Adipocyte (in vitro differentiated cells): ENCODE data around the gene TSC22D1.
"Not testable (repeated sequence)": the region's sequence is repeated elsewhere in the genome, so short reads cannot be mapped to it uniquely, and the experiment has no call there.

ENCODE experiments used
- DNase-seq: peaks from one replicate; pipeline ENCODE4 v3.0.0-alpha.2; 2015; ENCODE audit warnings: low read depth
- H3K27me3 ChIP-seq: replicated peaks from 2 replicates; pipeline ENCODE4 v1.7.0; 2013; ENCODE audit warnings: mild to moderate bottlenecking, low read length, moderate library complexity; ENCODE audit not compliant: control insufficient read depth, insufficient read depth
- H3K36me3 ChIP-seq: 2 replicates; pipeline ENCODE4 v1.7.0; 2013; ENCODE audit warnings: low read length, mild to moderate bottlenecking, moderate library complexity; ENCODE audit not compliant: control insufficient read depth, insufficient read depth, severe bottlenecking
- H3K4me1 ChIP-seq: 2 replicates; pipeline ENCODE4 v1.7.0; 2013; ENCODE audit warnings: mild to moderate bottlenecking, low read length, moderate library complexity; ENCODE audit not compliant: control insufficient read depth, insufficient read depth
- H3K4me3 ChIP-seq: 2 replicates; pipeline ENCODE4 v1.7.0; 2013; ENCODE audit warnings: mild to moderate bottlenecking, low read length, moderate library complexity
- H3K9ac ChIP-seq: 2 replicates; pipeline ENCODE4 v1.7.0; 2013; ENCODE audit warnings: mild to moderate bottlenecking, low read length, moderate library complexity
- H3K9me3 ChIP-seq: 2 replicates; pipeline ENCODE4 v1.7.0; 2013; ENCODE audit warnings: mild to moderate bottlenecking, low read length, moderate library complexity; ENCODE audit not compliant: control insufficient read depth

Gene TSC22D1

DNA sequence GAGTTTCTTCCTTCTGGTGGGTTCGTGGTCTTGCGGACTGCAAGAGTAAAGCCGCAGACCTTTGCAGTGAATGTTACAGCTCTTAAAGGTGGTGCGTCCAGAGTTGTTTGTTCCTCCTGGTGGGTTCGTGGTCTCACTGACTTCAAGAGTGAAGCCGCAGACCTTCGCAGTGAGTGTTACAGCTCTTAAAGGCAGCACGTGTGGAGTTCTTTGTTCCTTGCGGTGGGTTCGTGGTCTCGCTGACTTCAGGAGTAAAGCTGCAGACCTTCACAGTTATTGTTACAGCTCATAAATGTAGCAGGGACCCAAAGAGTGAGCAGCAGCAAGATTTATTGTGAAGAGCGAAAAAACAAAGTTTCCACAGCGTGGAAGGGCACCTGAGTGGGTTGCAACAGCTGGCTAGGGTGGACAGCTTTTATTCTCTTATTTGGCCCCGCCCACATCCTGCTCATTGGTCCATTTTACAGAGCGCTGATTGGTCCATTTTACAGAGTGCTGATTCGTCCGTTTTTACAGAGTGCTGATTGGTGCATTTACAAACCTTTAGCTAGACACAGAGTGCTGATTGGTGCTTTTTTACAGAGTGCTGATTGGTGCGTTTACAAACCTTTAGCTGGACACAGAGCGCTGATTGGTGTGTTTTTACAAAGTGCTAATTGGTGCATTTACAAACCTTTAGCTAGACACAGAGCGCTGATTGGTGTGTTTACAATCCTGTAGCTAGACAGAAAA is 17.9 kb upstream of the TSC22D1 start:
- DNase-seq: not testable (repeated sequence)

DNA sequence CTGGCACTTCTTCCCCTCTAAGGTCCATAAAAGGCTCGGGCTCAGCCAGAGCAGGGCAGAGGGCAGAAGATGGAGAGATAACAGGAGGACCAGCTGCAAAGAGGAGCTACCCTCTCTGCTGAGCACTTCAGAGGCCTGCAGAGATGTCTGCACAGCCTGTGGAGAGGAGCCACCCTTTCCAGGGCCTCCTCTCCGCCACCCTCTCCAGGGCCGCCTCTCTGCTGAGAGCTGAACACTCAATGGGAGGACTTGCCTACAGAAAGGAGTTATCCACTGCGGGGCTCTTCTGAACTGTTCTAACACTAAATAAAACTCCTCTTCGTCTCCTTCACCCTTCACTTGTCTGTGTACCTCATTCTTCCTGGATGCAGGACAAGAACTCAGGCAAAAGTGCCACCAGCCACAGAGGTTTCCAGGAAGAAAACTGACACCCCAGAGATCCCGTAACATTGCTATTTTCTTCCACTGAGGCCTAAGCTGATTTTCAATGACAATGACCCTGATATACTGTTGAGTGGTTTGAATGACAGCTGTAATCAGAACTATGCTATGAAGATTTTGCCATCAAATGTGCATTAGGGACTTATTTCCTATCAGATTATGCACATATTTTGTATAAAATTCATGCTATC is 16.2 kb upstream of the TSC22D1 start:
- Histone ChIP-seq H3K9me3 (no peaks in the 10 kb centered on the region), H3K9ac (no peak overlapping the region), H3K36me3 (no peaks in the 10 kb centered on the region), H3K4me1 (no peaks in the 10 kb centered on the region), H3K4me3 (no peak overlapping the region), H3K27me3 (no peaks in the 10 kb centered on the region)
- no peak for DNase-seq

More for the DNA sequence above, 17.9 kb upstream of the TSC22D1 start:
- H3K9ac ChIP-seq, H3K4me3 ChIP-seq, H3K4me1 ChIP-seq, H3K36me3 ChIP-seq, H3K27me3 ChIP-seq, H3K9me3 ChIP-seq: not testable (repeated sequence)

DNA sequence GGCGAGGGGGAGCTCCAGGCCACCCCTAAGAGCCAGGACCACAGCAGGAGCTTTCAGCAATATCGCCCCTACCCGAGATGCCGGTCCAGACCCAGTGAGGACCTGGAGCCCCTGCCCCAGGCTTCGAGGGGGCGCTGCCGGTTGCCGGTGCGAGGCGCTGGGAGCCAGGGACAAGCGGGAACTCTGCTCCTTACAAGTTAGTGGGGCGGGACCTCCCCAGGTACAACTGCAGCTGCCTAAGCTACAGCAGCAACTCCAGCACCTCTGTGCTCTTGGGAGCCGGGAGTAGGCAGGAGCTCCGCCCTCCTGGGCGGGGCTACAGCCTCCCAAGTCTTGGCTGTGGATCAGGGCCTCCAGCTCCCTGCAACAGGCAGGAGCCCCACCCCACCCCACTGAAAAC is 15.2 kb upstream of the TSC22D1 start:
- Histone ChIP-seq H3K27me3 (no peaks in the 10 kb centered on the region), H3K9me3 (no peaks in the 10 kb centered on the region), H3K9ac (no peak overlapping the region), H3K36me3 (no peaks in the 10 kb centered on the region), H3K4me3 (no peak overlapping the region), H3K4me1 (no peaks in the 10 kb centered on the region)
- DNase-seq: no peak

DNA sequence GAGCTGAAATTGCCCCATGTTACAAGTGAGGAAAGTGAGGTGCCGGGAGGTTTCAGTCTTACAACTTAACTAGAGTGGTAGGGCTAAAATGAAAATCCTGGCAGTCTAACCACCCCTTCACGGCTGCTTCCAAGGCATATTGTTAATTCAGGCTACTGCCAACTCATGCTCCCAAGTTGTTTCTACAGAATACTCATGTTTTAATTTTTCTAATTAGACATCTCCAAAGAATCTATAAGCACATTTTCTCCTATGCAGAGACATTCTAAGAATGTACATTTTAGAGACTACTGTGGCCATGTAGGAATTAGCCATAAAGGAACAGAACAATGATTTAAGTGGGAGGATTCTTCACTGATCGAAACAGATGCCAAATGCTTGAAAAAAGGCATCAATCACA is 7.0 kb upstream of the TSC22D1 start:
- H3K4me1 ChIP-seq: peaks cover 9% of the 10 kb centered on the region
- no peaks in the 10 kb centered on the region for H3K9me3 ChIP-seq
- peak; percentile 43 for DNase-seq
- no peaks in the 10 kb centered on the region for H3K27me3 ChIP-seq
- no peak overlapping the region for H3K4me3 ChIP-seq
- no peaks in the 10 kb centered on the region for H3K36me3 ChIP-seq
- no peak overlapping the region for H3K9ac ChIP-seq

DNA sequence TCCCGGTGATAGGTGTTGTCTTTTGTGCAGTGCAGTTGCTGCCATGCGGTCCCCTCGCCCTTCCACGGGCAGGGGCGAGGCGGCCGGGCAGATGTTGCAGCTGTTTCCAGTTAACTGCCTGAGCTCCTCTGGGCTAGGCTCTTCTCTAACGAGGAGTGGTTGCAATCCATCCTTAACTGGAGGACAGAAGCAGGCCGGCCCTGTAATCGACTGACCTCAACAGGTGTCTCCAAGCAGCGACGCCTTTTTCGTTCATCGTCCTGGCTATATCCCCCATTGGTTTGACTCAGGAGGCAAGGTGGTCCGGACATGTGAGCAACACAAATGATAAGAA is 1.9 kb upstream of the TSC22D1 start:
- no peaks in the 10 kb centered on the region for H3K36me3 ChIP-seq
- peak overlapping the region; percentile 94 for H3K4me3 ChIP-seq
- H3K9me3 ChIP-seq: no peaks in the 10 kb centered on the region
- no peaks in the 10 kb centered on the region for H3K27me3 ChIP-seq
- peak overlapping the region; percentile 96 for H3K9ac ChIP-seq
- H3K4me1 ChIP-seq: peaks cover 33% of the 10 kb centered on the region
- DNase-seq: peak; percentile 83

DNA sequence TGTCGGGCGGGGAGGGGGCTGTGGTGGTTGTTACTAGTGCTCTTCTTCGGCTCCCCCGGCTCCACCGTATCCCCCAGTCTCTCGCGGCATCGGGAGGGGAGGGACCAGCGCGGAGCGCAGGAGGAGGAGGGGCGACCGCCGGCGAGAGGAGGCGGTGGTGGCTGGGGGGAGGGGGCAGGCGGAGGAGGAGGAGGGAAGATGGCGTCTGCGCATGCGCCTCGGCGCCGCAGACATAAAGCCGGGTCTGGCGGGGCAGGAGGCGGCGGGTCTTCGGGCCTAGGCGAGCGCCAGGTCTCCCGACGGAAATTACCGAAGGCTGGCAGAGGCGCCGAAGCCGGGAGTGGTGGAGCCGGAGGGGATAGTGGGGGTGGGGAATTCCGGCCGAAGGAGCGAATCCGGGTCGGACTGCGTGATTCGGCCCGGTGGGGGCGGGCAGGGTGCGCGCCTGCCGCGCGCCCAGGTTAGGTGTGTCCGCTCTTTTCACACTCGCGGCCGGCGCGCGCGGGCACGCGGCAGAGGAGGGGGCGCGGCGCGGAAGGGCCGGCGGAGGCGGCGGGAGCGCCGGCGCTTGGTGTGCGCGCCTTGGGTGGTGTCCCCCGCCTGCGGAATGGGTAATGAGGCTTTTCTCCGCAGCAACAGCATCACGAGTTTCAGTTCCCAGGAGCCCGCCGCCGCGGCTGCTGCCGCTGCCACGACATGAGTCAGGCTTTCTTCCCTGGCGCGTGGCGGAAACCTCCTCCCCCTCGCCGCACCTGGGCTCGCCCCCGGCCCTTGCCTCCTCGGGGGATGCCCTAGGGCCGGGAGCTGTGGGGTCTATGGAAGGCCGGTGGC is 1.3 kb upstream of the TSC22D1 start:
- peaks cover 35% of the 10 kb centered on the region for H3K4me1 ChIP-seq
- H3K9me3 ChIP-seq: no peaks in the 10 kb centered on the region
- DNase-seq: peak; percentile 99
- H3K27me3 ChIP-seq: no peaks in the 10 kb centered on the region
- H3K9ac ChIP-seq: peak overlapping the region; percentile 96
- peak overlapping the region; percentile 94 for H3K4me3 ChIP-seq
- H3K36me3 ChIP-seq: no peaks in the 10 kb centered on the region

DNA sequence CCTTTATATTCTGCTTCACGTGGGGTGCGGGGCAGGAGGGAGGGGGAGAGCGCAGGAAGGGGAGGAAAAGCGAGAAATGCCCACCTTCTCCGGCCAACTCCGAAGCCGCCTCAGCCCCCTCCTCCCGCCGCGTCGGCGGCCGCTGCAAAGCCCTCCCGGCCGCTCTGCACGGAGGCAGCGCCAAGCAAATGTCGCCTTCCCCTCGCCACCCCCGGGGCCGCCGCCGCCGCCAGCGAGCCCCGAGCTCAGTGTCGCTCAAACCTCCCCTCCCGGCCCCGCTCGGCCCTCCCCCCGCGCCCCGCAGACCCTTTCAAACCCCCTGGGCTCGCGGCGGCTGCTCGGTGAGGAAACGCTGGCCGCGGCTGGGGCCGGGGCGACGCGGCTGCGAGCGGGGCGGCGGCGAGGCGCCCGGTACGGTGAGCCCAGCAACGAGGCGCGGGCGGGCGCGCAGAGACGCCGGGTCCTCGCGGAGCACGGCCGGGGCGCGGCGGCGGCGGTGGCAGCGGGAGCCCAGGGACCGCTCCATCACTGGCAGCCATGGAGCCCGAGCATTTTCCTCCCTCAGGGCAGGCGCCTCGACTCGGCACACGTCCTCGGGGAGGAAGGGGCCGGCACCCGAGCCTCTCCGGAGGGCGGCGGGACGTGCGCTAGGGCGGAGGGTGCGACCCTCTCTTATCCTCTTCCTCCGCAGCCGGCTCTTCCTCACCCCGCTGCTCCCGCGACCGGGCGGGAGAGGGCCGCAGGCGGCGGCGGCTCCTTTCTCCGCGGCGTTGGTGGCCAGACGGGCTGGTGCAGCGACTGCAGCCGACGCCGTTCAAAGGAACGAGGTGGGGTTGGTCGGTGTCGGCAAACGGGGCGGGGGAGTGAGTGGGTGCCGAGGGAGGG is 463 bp upstream of the TSC22D1 start:
- H3K4me3 ChIP-seq: peak overlapping the region; percentile 94
- H3K9me3 ChIP-seq: no peaks in the 10 kb centered on the region
- H3K27me3 ChIP-seq: no peaks in the 10 kb centered on the region
- no peaks in the 10 kb centered on the region for H3K36me3 ChIP-seq
- peak overlapping the region; percentile 96 for H3K9ac ChIP-seq
- peaks cover 42% of the 10 kb centered on the region for H3K4me1 ChIP-seq
- DNase-seq: peak; percentile 61

DNA sequence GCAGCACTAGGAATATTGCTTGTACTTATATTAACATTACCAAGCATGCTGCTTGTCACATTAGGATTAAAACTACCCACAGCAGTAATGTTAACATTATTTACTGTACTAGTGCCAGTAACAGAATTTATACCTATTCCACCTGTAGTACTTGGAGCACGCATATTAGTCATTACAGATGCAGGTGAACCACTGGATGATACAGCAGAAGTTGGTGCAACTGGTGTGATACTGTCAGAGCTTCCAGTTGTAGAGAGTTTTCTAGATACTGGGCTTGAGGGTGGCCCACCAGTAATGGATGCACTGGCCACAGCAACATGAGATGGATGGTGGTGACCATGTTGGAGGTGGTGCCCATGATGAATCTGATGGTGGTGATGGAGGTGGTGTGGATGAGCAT is 1.1 kb downstream of the TSC22D1 start:
- H3K36me3 ChIP-seq: no peaks in the 10 kb centered on the region
- H3K4me3 ChIP-seq: peak overlapping the region; percentile 94
- peak overlapping the region; percentile 96 for H3K9ac ChIP-seq
- DNase-seq: no peak
- peaks cover 52% of the 10 kb centered on the region for H3K4me1 ChIP-seq
- H3K27me3 ChIP-seq: no peaks in the 10 kb centered on the region
- no peaks in the 10 kb centered on the region for H3K9me3 ChIP-seq

DNA sequence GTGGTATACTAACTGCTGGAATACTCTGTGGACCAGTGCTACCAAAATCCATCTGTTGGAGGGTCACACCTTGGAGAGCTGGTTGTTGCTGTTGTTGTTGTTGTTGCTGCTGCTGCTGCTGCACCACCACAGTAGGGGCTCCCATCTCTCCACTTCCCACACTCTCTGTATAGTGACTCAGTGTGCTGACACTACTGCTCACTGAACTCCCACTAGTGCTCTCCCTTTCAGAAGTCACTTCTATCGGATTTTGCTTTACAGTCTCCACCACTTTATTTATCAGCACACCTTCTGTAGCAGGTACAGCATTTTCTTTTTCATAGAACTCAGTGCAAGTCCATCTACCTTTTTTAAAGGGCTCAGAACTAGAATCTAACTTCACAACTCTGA is 1.7 kb downstream of the TSC22D1 start:
- Histone ChIP-seq H3K27me3 (no peaks in the 10 kb centered on the region), H3K36me3 (no peaks in the 10 kb centered on the region), H3K9ac (peak overlapping the region; percentile 96), H3K4me1 (peaks cover 52% of the 10 kb centered on the region), H3K9me3 (no peaks in the 10 kb centered on the region), H3K4me3 (peak overlapping the region; percentile 94)
- peak; percentile 45 for DNase-seq

DNA sequence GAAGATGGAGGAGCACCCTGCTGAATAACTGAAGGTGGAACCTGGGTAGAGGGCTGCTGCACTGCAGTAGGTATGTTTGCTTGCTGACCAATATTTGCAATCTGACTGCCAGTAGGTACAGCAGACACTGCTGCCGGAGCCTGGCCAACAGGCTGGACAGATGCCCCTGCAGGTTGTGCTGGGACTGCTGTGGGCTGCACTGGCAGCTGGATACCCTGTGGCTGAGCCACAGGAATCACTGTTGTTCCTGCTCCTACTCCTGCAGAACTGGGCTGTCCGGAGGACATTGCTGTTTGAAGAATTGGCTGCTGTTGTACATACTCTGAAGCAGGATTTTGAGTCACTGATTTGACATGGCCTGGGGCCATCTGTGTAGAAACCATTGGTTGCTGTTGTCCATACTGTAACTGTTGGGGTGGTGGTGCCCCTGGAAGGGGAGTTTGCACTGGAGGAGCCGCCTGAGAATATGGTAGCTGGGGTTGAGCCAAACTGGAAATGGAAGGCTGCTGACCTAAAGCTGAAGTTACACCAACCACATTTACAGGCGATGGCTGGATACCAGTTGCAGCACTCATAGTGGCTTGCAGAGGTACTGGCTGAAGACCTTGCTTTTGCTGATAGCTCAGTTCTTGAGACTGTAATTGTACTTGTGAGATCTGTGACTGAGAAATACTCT is 2.2 kb downstream of the TSC22D1 start:
- Histone ChIP-seq H3K9me3 (no peaks in the 10 kb centered on the region), H3K27me3 (no peaks in the 10 kb centered on the region), H3K9ac (peak overlapping the region; percentile 96), H3K36me3 (no peaks in the 10 kb centered on the region), H3K4me3 (peak overlapping the region; percentile 94), H3K4me1 (peaks cover 52% of the 10 kb centered on the region)
- peak; percentile 57 for DNase-seq
